Neural crest cell (in vitro differentiated cells): Measurements from ENCODE around the gene FHL2. TPM values are rescaled to one million over a fixed set of nuclear protein-coding genes. Genes with fewer than 3 reads are reported as not detected.

ENCODE experiments used
- DNase-seq: peaks from one replicate; pipeline ENCODE4 v3.0.0; 2021; ENCODE audit warnings: low read depth, mixed read lengths, low spot score
- H3K27ac Mint-ChIP-seq: one replicate; pipeline ENCODE4 v1.8.0; 2021; ENCODE audit warnings: mild to moderate bottlenecking, mixed read lengths; ENCODE audit not compliant: unreplicated experiment
- H3K27me3 Mint-ChIP-seq: 2 replicates; pipeline ENCODE4 v1.8.0; 2021; ENCODE audit warnings: low read depth, mild to moderate bottlenecking, mixed read lengths
- H3K36me3 Mint-ChIP-seq: 2 replicates; pipeline ENCODE4 v1.8.0; 2021; ENCODE audit warnings: low read depth, mild to moderate bottlenecking, mixed read lengths
- H3K4me1 Mint-ChIP-seq: 2 replicates; pipeline ENCODE4 v1.8.0; 2021; ENCODE audit warnings: mixed read lengths
- H3K4me3 Mint-ChIP-seq: one replicate; pipeline ENCODE4 v1.8.0; 2021; ENCODE audit warnings: mild to moderate bottlenecking, mixed read lengths
- H3K9me3 Mint-ChIP-seq: 2 replicates; pipeline ENCODE4 v1.8.0; 2021; ENCODE audit warnings: mixed read lengths
- CTCF ChIP-seq: fragments of 200-600 bp; sonication (generic); conservative IDR thresholded peaks from 2 replicates; pipeline ENCODE4 v1.5.0; 2021; ENCODE audit warnings: antibody characterized with exemption, mild to moderate bottlenecking
- total RNA-seq: library from RNA; stranded (reverse); gene quantifications from 2 replicates; pipeline ENCODE4 v1.2.1, GENCODE V29; 2021

FHL2 gene
- total RNA-seq, 1 donor from 2014 or later = 4.8 TPM

- Mint-ChIP-seq H3K4me1 (peaks cover 15% of the 10 kb centered on the region), H3K27ac (no peak overlapping the region), H3K27me3 (peaks cover 28% of the 10 kb centered on the region), H3K4me3 (peak overlapping the region; percentile 75), H3K36me3 (no peaks in the 10 kb centered on the region), H3K9me3 (no peaks in the 10 kb centered on the region)
- TF ChIP-seq CTCF = no peak
- no peak for DNase-seq
Observed at GRCh38 chr2:105397025-105397722, 1.7 kb downstream of the FHL2 start.

GRCh38 chr2:105396254-105397024 is 2.4 kb downstream of the FHL2 start:
- H3K9me3 Mint-ChIP-seq = no peaks in the 10 kb centered on the region
- H3K36me3 Mint-ChIP-seq = no peaks in the 10 kb centered on the region
- peaks cover 28% of the 10 kb centered on the region for H3K27me3 Mint-ChIP-seq
- DNase-seq = no peak
- TF ChIP-seq CTCF = no peak
- H3K4me3 Mint-ChIP-seq = peak overlapping the region; percentile 42
- no peak overlapping the region for H3K27ac Mint-ChIP-seq
- peaks cover 15% of the 10 kb centered on the region for H3K4me1 Mint-ChIP-seq

DNA sequence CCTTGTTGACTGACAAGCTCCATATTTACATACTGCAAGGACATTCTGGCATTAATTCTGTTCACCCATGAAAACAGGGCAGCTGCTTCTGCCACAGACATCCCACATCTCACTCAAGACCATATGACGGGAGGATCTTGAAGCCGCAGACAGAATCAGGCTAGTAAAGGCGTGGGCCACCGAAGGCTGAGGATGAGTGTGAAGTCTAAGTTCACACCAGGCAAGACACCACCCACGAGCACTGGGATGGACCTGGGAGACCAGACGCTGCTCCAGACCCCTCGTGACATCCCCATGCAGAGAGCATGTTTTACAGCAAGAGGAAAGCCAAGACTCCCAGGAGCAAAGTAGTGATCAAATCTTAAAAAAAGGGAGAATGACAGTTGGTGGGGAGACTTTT is 3.2 kb downstream of the FHL2 start:
- Mint-ChIP-seq H3K4me3 (peak overlapping the region; percentile 61), H3K9me3 (no peaks in the 10 kb centered on the region), H3K27ac (no peak overlapping the region), H3K36me3 (no peaks in the 10 kb centered on the region), H3K4me1 (peaks cover 15% of the 10 kb centered on the region), H3K27me3 (peaks cover 28% of the 10 kb centered on the region)
- no peak for DNase-seq
- no peak for TF ChIP-seq CTCF

GRCh38 chr2:105394951-105395611 is 3.8 kb downstream of the FHL2 start:
- no peak for TF ChIP-seq CTCF
- no peaks in the 10 kb centered on the region for H3K9me3 Mint-ChIP-seq
- no peak overlapping the region for H3K27ac Mint-ChIP-seq
- DNase-seq = no peak
- no peaks in the 10 kb centered on the region for H3K36me3 Mint-ChIP-seq
- H3K27me3 Mint-ChIP-seq = peaks cover 25% of the 10 kb centered on the region
- no peak overlapping the region for H3K4me3 Mint-ChIP-seq
- H3K4me1 Mint-ChIP-seq = peaks cover 15% of the 10 kb centered on the region

GRCh38 chr2:105393373-105394055 is 5.3 kb downstream of the FHL2 start:
- no peak for TF ChIP-seq CTCF
- no peak for DNase-seq
- Mint-ChIP-seq H3K9me3 (no peaks in the 10 kb centered on the region), H3K4me3 (no peak overlapping the region), H3K27ac (no peak overlapping the region), H3K27me3 (peaks cover 16% of the 10 kb centered on the region), H3K4me1 (peaks cover 15% of the 10 kb centered on the region), H3K36me3 (no peaks in the 10 kb centered on the region)
